Esophagus squamous epithelium (tissue), 4 donors: ENCODE measurements around the gene GRIN2C.

ENCODE experiments used
- POLR2A ChIP-seq, 4 donors: fragments of 450-650 bp; IDR thresholded peaks; one replicate each; pipeline ENCODE4 v1.6.1; 2017; ENCODE audit warnings: antibody characterized with exemption in 4 of 4, mild to moderate bottlenecking in 4 of 4, moderate library complexity in 3 of 4
- TF ChIP-seq, protein P1 (sequence below), 6 experiments: fragments of 450-650 bp in 4 of 6; fragments of 200-600 bp in 2 of 6; sonication (generic) in 2 of 6; IDR thresholded peaks; one replicate each; pipeline ENCODE4 v1.5.1; 2016 to 2019; ENCODE audit warnings: antibody characterized with exemption in 6 of 6, mild to moderate bottlenecking in 4 of 6, moderate library complexity in 4 of 6

- TF ChIP-seq, protein P1, sequence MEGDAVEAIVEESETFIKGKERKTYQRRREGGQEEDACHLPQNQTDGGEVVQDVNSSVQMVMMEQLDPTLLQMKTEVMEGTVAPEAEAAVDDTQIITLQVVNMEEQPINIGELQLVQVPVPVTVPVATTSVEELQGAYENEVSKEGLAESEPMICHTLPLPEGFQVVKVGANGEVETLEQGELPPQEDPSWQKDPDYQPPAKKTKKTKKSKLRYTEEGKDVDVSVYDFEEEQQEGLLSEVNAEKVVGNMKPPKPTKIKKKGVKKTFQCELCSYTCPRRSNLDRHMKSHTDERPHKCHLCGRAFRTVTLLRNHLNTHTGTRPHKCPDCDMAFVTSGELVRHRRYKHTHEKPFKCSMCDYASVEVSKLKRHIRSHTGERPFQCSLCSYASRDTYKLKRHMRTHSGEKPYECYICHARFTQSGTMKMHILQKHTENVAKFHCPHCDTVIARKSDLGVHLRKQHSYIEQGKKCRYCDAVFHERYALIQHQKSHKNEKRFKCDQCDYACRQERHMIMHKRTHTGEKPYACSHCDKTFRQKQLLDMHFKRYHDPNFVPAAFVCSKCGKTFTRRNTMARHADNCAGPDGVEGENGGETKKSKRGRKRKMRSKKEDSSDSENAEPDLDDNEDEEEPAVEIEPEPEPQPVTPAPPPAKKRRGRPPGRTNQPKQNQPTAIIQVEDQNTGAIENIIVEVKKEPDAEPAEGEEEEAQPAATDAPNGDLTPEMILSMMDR (IDR thresholded peaks at IDR 0.05) = no peak
- TF ChIP-seq POLR2A (IDR thresholded peaks at IDR 0.05) = no peak
Measured at GRCh38 chr17:74807441-74807840, 52.2 kb downstream of the GRIN2C start.
